Spinal cord (tissue), 10 donors: ENCODE measurements around the gene ARSH. TPM values are rescaled to one million over a fixed set of nuclear protein-coding genes. Genes with fewer than 3 reads are reported as not detected.
A peak's percentile ranks its signal among the peaks of the same experiment; 100 is the strongest.
"Not testable (repeated sequence)": the region's sequence is repeated elsewhere in the genome, so short reads cannot be mapped to it uniquely, and the experiment has no call there.

ENCODE experiments used
- DNase-seq, 6 donors: peaks; one replicate each; pipeline versions ENCODE4 v3.0.0 to v3.0.0-alpha.2; 2013 to 2015; ENCODE audit warnings: low spot score in 6 of 6, low read depth in 4 of 6
- H3K27ac ChIP-seq: one replicate; pipeline ENCODE4 v1.5.1; 2013; ENCODE audit warnings: low read depth, low read length, control low read depth
- H3K27me3 ChIP-seq: one replicate; pipeline ENCODE4 v1.6.1; 2013; ENCODE audit warnings: low read length; ENCODE audit not compliant: control insufficient read depth, insufficient read depth
- H3K36me3 ChIP-seq: one replicate; pipeline ENCODE4 v1.6.1; 2013; ENCODE audit warnings: low read length; ENCODE audit not compliant: control insufficient read depth, insufficient read depth
- H3K4me1 ChIP-seq: one replicate; pipeline ENCODE4 v1.6.1; 2013; ENCODE audit warnings: low read length; ENCODE audit not compliant: control insufficient read depth, insufficient read depth
- H3K4me3 ChIP-seq: one replicate; pipeline ENCODE4 v1.5.1; 2013; ENCODE audit warnings: low read depth, low read length, control low read depth
- H3K9me3 ChIP-seq: one replicate; pipeline ENCODE4 v1.6.1; 2013; ENCODE audit warnings: low read length; ENCODE audit not compliant: control insufficient read depth, insufficient read depth
- WGBS: methylation state at CpG from one replicate; pipeline ENCODE4 v1.1.5; 2013; ENCODE audit warnings: missing lambda C conversion rate; ENCODE audit not compliant: insufficient coverage; 5-methylcytosine and 5-hydroxymethylcytosine counted together
- polyA plus RNA-seq, 2 donors: library from polyadenylated mRNA; unstranded; fragments of 120-200 nt; gene quantifications; one replicate each; pipeline ENCODE4 v1.2.1, GENCODE V29; 2013; ENCODE audit not compliant: insufficient read length in 2 of 2
- total RNA-seq, 2 donors: library from RNA; depleted of rRNA in 1 of 2; stranded (reverse); fragments of 120-200 nt in 1 of 2; fragments of >200 nt in 1 of 2; gene quantifications; one replicate each; pipeline versions ENCODE4 v1.2.3 to v1.2.4, GENCODE V29; 2013 to 2014
- donor health status: healthy.

ARSH gene
- total and polyA plus RNA-seq, 4 donors = not detected

DNA sequence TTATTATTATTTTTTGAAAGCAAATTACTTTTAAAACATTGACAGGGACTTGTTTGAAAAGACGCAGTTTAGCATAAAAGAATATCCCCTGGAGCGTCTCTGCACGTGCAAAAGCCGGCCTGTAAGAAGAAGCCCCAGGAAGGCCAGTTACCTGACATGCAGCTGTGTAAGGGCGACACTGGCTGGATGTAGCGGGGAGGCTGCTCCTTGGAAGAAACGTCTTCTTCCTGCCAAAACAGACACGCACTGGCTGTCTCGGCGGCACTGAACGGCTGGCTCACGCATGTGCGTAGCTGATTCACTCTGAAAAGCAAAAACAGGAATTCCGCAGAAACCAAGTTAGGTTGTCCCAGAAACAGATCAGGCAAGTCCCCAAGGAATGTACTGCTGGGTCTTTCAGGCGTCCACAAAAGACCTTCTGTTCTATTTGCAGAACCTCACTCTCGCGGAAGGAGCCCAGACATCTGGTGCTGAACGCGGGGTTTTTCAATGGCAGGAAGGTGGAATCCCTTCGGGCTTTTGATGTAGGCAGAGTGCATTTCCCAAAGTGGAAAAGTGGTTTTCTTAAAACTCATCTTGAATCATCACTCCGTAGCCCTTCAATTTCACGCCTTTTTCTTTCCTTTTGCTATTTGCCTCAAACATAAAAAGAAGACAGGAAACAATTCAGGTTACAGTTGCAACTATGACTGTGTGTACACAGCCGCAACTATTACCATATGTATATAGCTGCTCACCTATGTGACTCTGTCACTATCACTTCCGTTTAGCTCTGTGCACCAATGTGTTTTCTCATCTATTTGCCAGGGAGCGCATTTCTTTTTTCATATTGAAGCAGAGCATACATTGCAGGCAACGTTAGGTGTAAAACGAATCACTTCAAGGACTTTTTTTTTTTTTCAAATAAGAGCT is 38.1 kb upstream of the ARSH start:
- WGBS = 15% methylated on average over 25 of the region's 27 CpGs
- no peaks in the 10 kb centered on the region for H3K9me3 ChIP-seq

GRCh38 chrX:2969021-2969420 is 37.3 kb upstream of the ARSH start:
- no peaks in the 10 kb centered on the region for H3K27me3 ChIP-seq

More for the DNA sequence above, 38.1 kb upstream of the ARSH start:
- Histone ChIP-seq H3K36me3 (no peaks in the 10 kb centered on the region), H3K4me3 (peak overlapping the region; percentile 30), H3K27ac (peak overlapping the region; percentile 22), H3K27me3 (no peaks in the 10 kb centered on the region), H3K4me1 (peaks cover 15% of the 10 kb centered on the region)
- peak; percentile 31 to 92 (median 78) for DNase-seq

DNA sequence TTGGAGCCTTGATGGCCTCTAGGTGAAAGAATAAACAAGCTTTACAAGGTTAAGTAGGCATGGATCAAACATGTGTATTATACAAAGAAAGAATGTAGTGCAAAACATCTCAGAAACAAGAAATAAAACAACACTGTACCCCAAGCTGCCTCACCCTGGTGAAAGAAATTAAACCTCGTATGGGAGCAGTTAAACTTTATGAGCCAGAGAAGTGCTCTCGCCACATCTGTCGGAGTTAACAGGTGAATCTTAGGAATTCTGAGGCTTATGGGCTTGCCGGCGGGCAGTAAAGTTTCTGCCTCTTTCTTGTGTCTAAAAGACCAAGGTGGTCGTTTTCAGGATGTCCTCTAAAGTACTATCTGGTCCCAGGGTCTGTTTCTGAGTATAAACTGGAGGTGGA is 34.0 kb upstream of the ARSH start:
- no peaks in the 10 kb centered on the region for H3K9me3 ChIP-seq
- H3K27me3 ChIP-seq = no peaks in the 10 kb centered on the region
- no peak for DNase-seq
- H3K4me1 ChIP-seq = peaks cover 12% of the 10 kb centered on the region
- no peak overlapping the region for H3K4me3 ChIP-seq
- WGBS = 71% methylated on average over 6 of the region's 6 CpGs
- no peaks in the 10 kb centered on the region for H3K36me3 ChIP-seq
- H3K27ac ChIP-seq = no peak overlapping the region

More at GRCh38 chrX:2969021-2969420, 37.3 kb upstream of the ARSH start:
- peaks cover 15% of the 10 kb centered on the region for H3K4me1 ChIP-seq
- no peak overlapping the region for H3K4me3 ChIP-seq
- H3K9me3 ChIP-seq = no peaks in the 10 kb centered on the region
- no peak for DNase-seq
- 10% methylated on average over 3 of the region's 6 CpGs for WGBS
- H3K36me3 ChIP-seq = no peaks in the 10 kb centered on the region
- no peak overlapping the region for H3K27ac ChIP-seq

DNA sequence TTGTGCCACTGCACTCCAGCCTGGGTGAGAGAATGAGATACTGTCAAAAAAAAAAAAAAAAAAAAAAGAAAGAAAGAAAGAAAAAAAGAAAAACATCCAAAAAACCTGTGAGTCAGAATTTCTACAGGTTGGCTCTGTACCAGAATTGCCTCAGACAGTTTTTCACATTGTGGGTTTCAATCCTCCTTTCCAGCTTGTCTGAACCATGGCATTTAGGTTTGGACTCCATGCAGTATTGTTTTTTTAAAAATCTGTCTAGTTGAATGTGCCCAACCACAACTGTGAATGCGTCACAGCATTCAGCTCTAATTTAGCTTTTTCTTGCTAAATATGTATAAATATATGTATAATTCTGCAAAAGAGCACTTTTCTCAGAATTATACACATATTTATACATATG is 31.4 kb upstream of the ARSH start:
- no CpG with 5 or more reads among the region's 1 CpG for WGBS
- H3K27me3 ChIP-seq = no peaks in the 10 kb centered on the region
- no peak overlapping the region for H3K4me3 ChIP-seq
- DNase-seq = peak in 1 of 6 donors; percentile 45
- peaks cover 3% of the 10 kb centered on the region for H3K4me1 ChIP-seq
- no peaks in the 10 kb centered on the region for H3K36me3 ChIP-seq
- H3K9me3 ChIP-seq = no peaks in the 10 kb centered on the region
- no peak overlapping the region for H3K27ac ChIP-seq

- 100% methylated on average over 2 of the region's 4 CpGs for WGBS
- H3K27ac ChIP-seq, H3K36me3 ChIP-seq, DNase-seq, H3K4me1 ChIP-seq, H3K27me3 ChIP-seq, H3K9me3 ChIP-seq, H3K4me3 ChIP-seq: not testable (repeated sequence)
Observed at GRCh38 chrX:2978639-2979038, 27.7 kb upstream of the ARSH start.

DNA sequence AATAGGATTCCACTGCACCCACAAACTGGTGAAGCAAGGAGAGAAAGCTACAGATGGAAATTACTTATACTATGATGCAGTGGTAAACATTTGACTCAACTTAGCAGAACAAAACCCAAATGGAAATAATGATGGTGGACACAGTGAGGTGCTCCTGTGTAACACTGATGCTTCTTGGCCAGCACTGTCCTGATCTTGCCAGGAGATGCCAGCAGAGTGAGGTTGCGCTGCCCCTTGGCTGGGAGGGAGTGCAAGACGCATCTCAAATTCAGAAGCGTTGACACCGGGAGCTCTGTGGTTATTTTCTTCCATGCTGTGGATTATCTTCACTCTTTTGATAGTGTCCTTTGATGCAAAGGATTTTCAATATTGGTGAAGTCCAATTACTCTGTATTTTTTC is 22.0 kb upstream of the ARSH start:
- H3K36me3 ChIP-seq = no peaks in the 10 kb centered on the region
- 76% methylated on average over 3 of the region's 4 CpGs for WGBS
- no peak overlapping the region for H3K4me3 ChIP-seq
- no peak for DNase-seq
- H3K27ac ChIP-seq = no peak overlapping the region
- no peaks in the 10 kb centered on the region for H3K4me1 ChIP-seq
- H3K9me3 ChIP-seq = peaks cover 2% of the 10 kb centered on the region
- H3K27me3 ChIP-seq = no peaks in the 10 kb centered on the region

GRCh38 chrX:2989565-2989964 is 16.8 kb upstream of the ARSH start:
- no peak for DNase-seq
- Histone ChIP-seq H3K36me3 (no peaks in the 10 kb centered on the region), H3K4me1 (no peaks in the 10 kb centered on the region), H3K4me3 (no peak overlapping the region), H3K9me3 (no peaks in the 10 kb centered on the region), H3K27me3 (no peaks in the 10 kb centered on the region), H3K27ac (no peak overlapping the region)
- no CpG with 5 or more reads among the region's 2 CpGs for WGBS

GRCh38 chrX:3010532-3010931 is 4.2 kb downstream of the ARSH start:
- no peaks in the 10 kb centered on the region for H3K27me3 ChIP-seq
- peaks cover 4% of the 10 kb centered on the region for H3K9me3 ChIP-seq
- no peak overlapping the region for H3K27ac ChIP-seq
- H3K4me3 ChIP-seq = no peak overlapping the region
- no peak for DNase-seq
- H3K36me3 ChIP-seq = no peaks in the 10 kb centered on the region
- no peaks in the 10 kb centered on the region for H3K4me1 ChIP-seq
- no CpG with 5 or more reads among the region's 2 CpGs for WGBS

DNA sequence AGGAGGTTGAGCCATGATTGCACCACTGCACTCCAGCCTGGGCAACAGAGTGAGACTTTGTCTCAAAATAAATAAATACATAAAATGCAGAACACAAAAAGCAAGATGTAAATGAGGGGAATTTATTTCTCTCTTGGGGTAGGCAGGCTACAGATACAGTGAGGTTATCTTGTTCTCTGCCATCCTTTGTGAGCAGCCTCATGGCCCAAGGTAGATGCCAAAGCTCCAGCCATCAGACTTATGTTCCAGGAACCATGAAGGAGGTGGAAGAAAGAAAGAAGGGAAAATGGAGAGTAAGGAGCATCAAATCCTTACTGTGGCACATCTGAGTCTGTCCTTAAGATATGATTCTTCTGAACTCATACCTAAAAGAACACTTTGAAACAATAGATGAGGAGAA is 11.1 kb downstream of the ARSH start:
- Histone ChIP-seq H3K4me1 (no peaks in the 10 kb centered on the region), H3K9me3 (peaks cover 2% of the 10 kb centered on the region), H3K27me3 (no peaks in the 10 kb centered on the region), H3K36me3 (no peaks in the 10 kb centered on the region), H3K27ac (no peak overlapping the region), H3K4me3 (no peak overlapping the region)
- no peak for DNase-seq

DNA sequence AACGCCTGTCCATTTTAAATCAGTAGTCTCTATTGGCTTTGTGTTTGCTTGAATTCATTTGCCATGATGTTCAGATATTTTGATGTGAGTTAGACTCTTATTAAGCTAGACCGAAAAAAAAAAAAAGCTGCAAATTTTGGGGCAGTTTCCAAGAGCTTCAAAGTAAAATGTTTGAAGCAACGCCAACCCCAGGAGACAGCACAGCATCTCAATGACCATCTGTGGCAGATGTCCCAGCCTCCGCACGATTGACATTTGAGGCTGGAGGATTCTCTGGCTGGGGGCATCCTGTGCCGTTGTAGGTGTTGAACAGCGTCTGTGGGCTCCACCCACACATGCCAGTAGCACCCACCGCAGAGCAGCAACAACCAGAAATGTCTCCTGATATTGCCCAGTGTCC is 17.8 kb downstream of the ARSH start:
- 82% methylated on average over 4 of the region's 8 CpGs for WGBS
- H3K36me3 ChIP-seq = no peaks in the 10 kb centered on the region
- DNase-seq = peak in 1 of 6 donors; percentile 57

More for the DNA sequence above, 17.8 kb downstream of the ARSH start:
- no peak overlapping the region for H3K27ac ChIP-seq
- no peaks in the 10 kb centered on the region for H3K27me3 ChIP-seq
- no peak overlapping the region for H3K4me3 ChIP-seq
- H3K4me1 ChIP-seq = no peaks in the 10 kb centered on the region
- H3K9me3 ChIP-seq = no peaks in the 10 kb centered on the region
